ENCODE data around the gene HOXA13. TPM values are rescaled to one million over a fixed set of nuclear protein-coding genes. Genes with fewer than 3 reads are reported as not detected.

HOXA13 gene
- total RNA-seq, 4 donors from 2014 or later, result not detected

- no peaks in the 10 kb centered on the region for H3K36me3 ChIP-seq
- TF ChIP-seq CTCF (IDR thresholded peaks at IDR 0.05), result no peak
- no peak for TF ChIP-seq POLR2A (IDR thresholded peaks at IDR 0.05)
- H3K9me3 ChIP-seq, result no peaks in the 10 kb centered on the region
- H3K27me3 ChIP-seq, result peaks cover 0 to 50% of the 10 kb centered on the region in 2 donors
- DNase-seq, result no peak
- H3K4me3 ChIP-seq, result no peak overlapping the region
- peaks cover 0 to 23% (median 0%) of the 10 kb centered on the region in 4 donors for H3K4me1 ChIP-seq
- H3K27ac ChIP-seq, result peak overlapping the region in 1 of 4 donors; percentile 63
These were observed 11.2 kb upstream of the HOXA13 start for GRCh38 chr7:27211084-27211446.

GRCh38 chr7:27210441-27211083 is 10.7 kb upstream of the HOXA13 start:
- TF ChIP-seq POLR2A (IDR thresholded peaks at IDR 0.05), result no peak
- peak; percentile 40 to 84 (median 76) for TF ChIP-seq CTCF (IDR thresholded peaks at IDR 0.05)
- Histone ChIP-seq H3K27ac (peak overlapping the region in 2 of 4 donors; percentile 55 to 63), H3K36me3 (no peaks in the 10 kb centered on the region), H3K27me3 (peaks cover 0 to 55% of the 10 kb centered on the region in 2 donors), H3K9me3 (no peaks in the 10 kb centered on the region), H3K4me1 (peaks cover 0 to 28% (median 0%) of the 10 kb centered on the region in 4 donors), H3K4me3 (peak overlapping the region in 2 of 4 donors; percentile 34 to 43)
- DNase-seq, result peak; percentile 29 to 84 (median 82)

GRCh38 chr7:27209933-27210440 is 10.1 kb upstream of the HOXA13 start:
- Histone ChIP-seq H3K4me1 (peaks cover 0 to 34% (median 0%) of the 10 kb centered on the region in 4 donors), H3K27ac (no peak overlapping the region), H3K4me3 (peak overlapping the region in 1 of 4 donors; percentile 43), H3K36me3 (no peaks in the 10 kb centered on the region), H3K27me3 (peaks cover 0 to 61% of the 10 kb centered on the region in 2 donors), H3K9me3 (no peaks in the 10 kb centered on the region)
- TF ChIP-seq POLR2A (IDR thresholded peaks at IDR 0.05) (no peak), CTCF (IDR thresholded peaks at IDR 0.05) (no peak)
- no peak for DNase-seq

- peaks cover 0 to 36% (median 0%) of the 10 kb centered on the region in 4 donors for H3K4me1 ChIP-seq
- H3K27me3 ChIP-seq, result peaks cover 0 to 71% of the 10 kb centered on the region in 2 donors
- H3K36me3 ChIP-seq, result no peaks in the 10 kb centered on the region
- no peak for TF ChIP-seq CTCF (IDR thresholded peaks at IDR 0.05)
- TF ChIP-seq POLR2A (IDR thresholded peaks at IDR 0.05), result no peak
- no peaks in the 10 kb centered on the region for H3K9me3 ChIP-seq
- H3K4me3 ChIP-seq, result no peak overlapping the region
- no peak overlapping the region for H3K27ac ChIP-seq
- peak in 1 of 3 donors; percentile 25 for DNase-seq
These were observed 9.1 kb upstream of the HOXA13 start for GRCh38 chr7:27208998-27209397.

GRCh38 chr7:27207348-27207985 is 7.6 kb upstream of the HOXA13 start:
- no peak for TF ChIP-seq CTCF (IDR thresholded peaks at IDR 0.05)
- TF ChIP-seq POLR2A (IDR thresholded peaks at IDR 0.05), result no peak
- Histone ChIP-seq H3K4me3 (no peak overlapping the region), H3K27ac (no peak overlapping the region), H3K9me3 (no peaks in the 10 kb centered on the region), H3K27me3 (peaks cover 0 to 71% of the 10 kb centered on the region in 2 donors), H3K4me1 (peaks cover 0 to 26% (median 0%) of the 10 kb centered on the region in 4 donors), H3K36me3 (no peaks in the 10 kb centered on the region)
- no peak for DNase-seq

All from Peyer's patch (tissue), 4 donors.